ENCODE data around the gene PDZRN3.
"Not testable (repeated sequence)": the region's sequence is repeated elsewhere in the genome, so short reads cannot be mapped to it uniquely, and the experiment has no call there.

Gene PDZRN3

GRCh38 chr3:73484656-73485248 lies 140.0 kb downstream of the PDZRN3 start:
- DNase-seq = no peak

DNA sequence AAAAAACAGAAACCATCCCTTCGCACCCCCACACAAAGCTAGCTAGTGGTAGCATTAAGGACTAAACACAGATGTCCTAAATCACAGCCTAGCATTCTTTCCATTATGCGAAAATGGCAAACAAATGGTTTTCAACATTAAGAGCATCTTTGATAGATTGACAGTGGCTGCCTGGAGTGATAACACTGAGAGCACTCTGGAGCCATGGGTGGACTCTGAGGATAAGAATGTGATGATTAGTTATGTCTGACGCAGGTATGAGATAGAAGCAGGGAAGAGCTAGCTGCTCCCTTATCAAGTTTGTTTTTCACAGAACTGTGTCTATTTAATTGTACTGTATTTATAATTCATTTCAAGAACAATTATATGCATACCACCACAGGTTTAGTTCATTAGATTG lies 142.9 kb downstream of the PDZRN3 start:
- DNase-seq = no peak

- DNase-seq = no peak
Observed at GRCh38 chr3:73480187-73480672, 144.5 kb downstream of the PDZRN3 start.

GRCh38 chr3:73479325-73479724 lies 145.4 kb downstream of the PDZRN3 start:
- no peak for DNase-seq

DNA sequence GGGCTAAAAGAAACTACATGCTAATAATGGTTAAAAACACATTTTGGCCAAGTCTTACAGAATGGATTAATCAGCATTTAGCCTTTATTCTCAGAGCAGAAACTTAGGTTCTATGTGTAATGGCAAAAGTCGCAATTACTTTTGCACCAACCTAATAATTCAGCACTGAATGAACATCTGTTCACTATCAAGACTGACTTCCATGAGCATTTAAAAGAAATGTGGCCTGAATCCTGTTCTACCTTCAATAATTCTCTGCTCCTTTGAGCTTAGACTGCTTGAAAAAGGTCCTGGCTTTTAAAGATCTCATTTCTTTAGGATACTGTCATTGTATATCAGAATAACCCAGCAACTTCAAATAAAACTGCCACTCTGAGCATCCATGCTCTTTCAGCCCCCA lies 145.9 kb downstream of the PDZRN3 start:
- DNase-seq = no peak

GRCh38 chr3:73475717-73476116 lies 149.0 kb downstream of the PDZRN3 start:
- no peak for DNase-seq

GRCh38 chr3:73475175-73475574 lies 149.6 kb downstream of the PDZRN3 start:
- no peak for DNase-seq

GRCh38 chr3:73474619-73475018 lies 150.1 kb downstream of the PDZRN3 start:
- DNase-seq = no peak

GRCh38 chr3:73473898-73474416 lies 150.8 kb downstream of the PDZRN3 start:
- no peak for DNase-seq

DNA sequence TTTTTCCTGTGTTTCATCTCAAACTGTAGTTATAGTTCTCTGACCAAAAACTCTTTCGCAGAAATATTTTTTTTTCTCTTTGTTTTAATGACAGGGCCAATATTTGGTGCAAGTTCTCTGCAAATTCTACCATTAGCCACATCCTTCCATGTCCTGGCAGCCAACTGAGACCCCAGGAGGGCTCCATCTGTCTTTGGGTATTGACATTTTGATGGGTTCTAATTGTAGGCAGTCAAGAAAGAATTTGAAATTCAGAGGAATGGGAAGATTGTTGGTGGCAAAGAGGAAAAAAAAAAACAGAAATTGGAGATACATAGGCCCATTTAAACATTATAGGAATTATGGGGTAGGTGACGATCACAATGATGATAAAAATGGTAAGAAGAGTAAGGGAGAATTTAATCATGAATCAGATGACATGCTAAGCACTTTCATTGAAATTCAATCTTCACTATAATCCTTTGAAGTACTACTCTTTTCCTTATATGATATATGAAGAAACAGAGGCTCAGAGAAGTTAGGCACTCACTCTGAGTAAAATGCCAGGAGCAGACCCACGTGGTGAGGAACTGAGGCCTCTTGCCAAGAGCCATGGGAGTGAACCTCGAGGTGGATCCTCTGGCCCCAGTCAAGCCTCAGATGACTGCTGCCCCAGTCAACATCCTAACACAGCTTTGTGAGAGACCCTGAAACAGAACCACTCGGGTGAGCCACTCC lies 151.4 kb downstream of the PDZRN3 start:
- no peak for DNase-seq

DNA sequence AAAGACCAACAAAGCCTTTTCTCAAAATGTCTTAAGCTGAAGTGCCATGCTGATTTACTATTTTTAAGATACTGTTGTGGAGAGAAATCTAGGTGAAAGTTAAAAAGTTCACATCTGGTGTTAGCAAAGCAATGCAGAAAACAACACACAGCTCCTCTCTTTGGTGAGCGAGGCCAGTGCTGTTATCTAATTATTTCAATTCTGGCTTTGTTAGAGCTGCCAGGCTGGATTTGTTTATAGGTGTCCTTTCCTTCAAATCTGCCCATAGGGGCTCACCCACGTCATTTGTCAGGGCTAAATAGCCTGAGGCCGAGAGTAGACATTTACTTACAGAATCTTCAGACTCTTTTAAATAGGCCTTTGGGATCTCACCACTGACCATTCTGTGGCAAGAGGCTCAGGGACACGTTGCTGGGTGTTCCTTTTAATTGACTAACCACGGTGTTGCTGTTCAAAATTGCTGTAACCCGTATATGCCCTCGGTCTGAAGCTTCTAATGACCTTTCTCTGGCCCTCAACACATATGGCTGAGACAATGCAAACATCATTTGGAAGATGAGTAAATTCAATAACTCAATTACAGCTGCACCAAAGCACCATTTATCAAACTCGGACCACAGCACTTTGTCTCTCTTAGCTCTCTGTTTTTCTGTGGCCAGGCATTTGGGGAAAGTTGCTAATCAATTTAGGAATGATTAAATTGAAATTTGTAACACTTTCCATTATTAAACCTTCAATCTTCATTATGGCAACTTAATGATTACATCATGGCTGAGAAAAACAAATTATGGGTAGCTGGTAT lies 152.6 kb downstream of the PDZRN3 start:
- no peak for DNase-seq

DNA sequence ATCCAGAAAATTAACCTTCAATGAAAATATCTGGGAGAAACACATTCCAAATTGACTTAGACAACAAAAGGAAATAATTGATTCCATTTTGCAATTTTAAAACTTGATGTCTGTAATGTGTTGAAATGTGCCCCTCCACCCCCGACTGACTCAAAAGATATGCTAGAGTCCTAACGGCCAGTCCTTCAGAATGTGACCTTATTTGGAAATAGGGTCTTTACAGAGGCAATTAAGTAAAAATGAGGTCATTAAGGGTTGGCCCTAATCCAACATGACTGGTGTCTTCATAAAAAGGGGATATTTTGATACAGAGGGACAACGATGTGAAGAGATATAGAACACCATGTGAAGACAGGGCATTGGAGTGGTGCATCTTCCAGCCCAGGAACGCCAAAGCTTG lies 153.9 kb downstream of the PDZRN3 start:
- no peak for DNase-seq

- no peak for DNase-seq
Observed at GRCh38 chr3:73469331-73469730, 155.4 kb downstream of the PDZRN3 start.

DNA sequence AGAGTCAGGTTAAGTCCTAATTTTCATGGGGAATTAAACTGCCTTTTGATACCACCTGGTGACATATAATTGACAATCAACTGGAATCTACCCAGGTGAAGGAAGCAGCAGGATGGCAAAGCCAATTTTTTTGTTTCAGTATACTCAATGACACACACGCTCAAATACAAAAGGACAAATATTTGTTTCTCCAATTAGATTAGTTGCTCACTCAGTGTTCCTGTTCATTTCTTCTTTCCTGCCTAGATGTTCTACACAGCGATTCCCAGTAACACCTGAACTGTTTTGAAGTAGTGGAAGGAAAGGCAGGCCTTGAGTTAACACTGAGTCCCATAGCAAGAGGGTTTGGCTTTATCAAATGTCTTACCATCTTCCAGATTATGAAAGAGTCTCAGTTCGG lies 157.5 kb downstream of the PDZRN3 start:
- DNase-seq = no peak

- DNase-seq = no peak
Observed at GRCh38 chr3:73465926-73466325, 158.8 kb downstream of the PDZRN3 start.

GRCh38 chr3:73464126-73464525 lies 160.6 kb downstream of the PDZRN3 start:
- DNase-seq = not testable (repeated sequence)

GRCh38 chr3:73461547-73461946 lies 163.2 kb downstream of the PDZRN3 start:
- no peak for DNase-seq

GRCh38 chr3:73459711-73460110 lies 165.0 kb downstream of the PDZRN3 start:
- no peak for DNase-seq

GRCh38 chr3:73453666-73454065 lies 171.1 kb downstream of the PDZRN3 start:
- no peak for DNase-seq

DNA sequence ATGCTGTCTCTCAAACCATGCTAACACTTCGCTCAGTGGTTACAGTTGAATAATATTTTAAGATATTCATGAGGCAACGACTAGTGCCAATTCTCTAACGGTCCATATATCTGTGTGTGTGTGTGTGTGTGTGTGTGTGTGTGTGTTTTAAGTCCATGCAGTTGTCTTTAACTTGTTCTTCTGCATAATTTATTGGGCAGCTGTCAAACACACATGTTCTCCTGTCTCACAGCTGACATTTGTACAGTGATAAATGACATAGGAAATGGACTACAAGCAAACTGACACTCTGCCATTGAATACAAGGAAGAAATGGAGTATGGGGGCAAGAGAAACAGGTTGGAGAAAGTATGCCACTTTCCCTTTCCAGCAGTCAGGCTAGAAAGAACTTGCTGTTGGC lies 172.0 kb downstream of the PDZRN3 start:
- no peak for DNase-seq

- DNase-seq = no peak
Observed at GRCh38 chr3:73451301-73451944, 173.3 kb downstream of the PDZRN3 start.

DNA sequence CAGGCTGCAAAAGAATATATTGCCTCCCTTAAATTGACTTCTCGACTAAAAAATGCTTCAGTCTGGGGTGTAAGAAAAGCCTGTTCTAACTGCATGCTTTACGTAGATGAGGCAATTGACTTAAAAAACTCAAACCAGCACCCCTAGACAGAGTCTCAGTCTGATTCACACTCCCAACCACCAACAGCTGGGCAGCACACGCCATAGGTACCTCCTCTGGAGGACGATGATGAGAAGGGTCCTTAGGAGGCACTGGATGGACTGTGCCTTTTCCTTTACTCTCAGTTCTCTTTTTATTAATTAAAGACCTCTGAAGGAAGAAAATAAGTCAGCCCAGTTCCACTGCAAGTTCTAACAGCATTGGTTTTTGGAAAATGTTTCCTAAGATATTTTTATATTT lies 175.0 kb downstream of the PDZRN3 start:
- DNase-seq = no peak

DNA sequence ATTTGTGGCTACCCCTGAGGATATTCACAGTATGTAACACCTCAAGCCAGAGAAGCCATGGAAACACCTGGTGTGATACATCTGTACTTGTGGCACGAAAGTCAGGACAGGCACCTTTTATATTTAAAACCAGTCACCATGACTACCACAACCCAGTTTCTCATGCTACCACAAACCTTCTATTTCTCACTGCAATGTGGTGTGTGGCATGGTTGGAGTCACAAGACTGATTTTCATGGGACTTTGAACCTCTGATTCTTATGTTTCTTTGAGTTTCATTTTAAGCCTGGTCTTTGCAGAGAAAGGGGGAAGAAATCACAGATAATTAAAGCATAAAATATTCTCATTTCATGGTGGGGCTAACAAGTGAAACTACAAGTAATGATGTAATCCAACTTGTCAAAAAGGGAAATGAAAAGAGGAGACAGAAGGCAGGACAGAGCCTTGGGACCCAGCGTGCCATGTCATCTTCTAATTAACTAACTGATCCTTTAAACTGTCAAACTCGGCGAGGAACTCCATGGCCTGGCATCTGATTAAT lies 175.9 kb downstream of the PDZRN3 start:
- DNase-seq = no peak
